GM12878 (cell line): ENCODE data around the gene PIWIL4.

Source experiments
- CREM ChIP-seq: IDR thresholded peaks from 2 replicates; pipeline ENCODE4 v1.6.1; 2014; ENCODE audit warnings: antibody characterized with exemption, low read depth
- CTCF ChIP-seq, 3 experiments: IDR thresholded peaks in 2 of 3; conservative IDR thresholded peaks in 1 of 3; 2 replicates each; pipeline ENCODE4 v1.5.1; 2011; ENCODE audit warnings: low read depth in 3 of 3, low read length in 3 of 3, mild to moderate bottlenecking in 3 of 3, control low read depth in 2 of 3, moderate library complexity in 2 of 3, inconsistent platforms in 1 of 3, mixed read lengths in 1 of 3; ENCODE audit not compliant: control insufficient read depth in 2 of 3, insufficient read depth in 1 of 3; ENCODE audit errors: extremely low read depth in 1 of 3
- EGR1 ChIP-seq, 2 experiments: IDR thresholded peaks; 1 replicate in 1 of 2; 2 replicates in 1 of 2; pipeline ENCODE4 v1.6.1; 2011 to 2012; ENCODE audit warnings: low read depth in 2 of 2, low read length in 2 of 2, borderline replicate concordance in 1 of 2, mild to moderate bottlenecking in 1 of 2, moderate library complexity in 1 of 2
- EZH2 ChIP-seq: IDR thresholded peaks from 2 replicates; pipeline ENCODE4 v1.6.1; 2012; ENCODE audit warnings: low read depth, mild to moderate bottlenecking, control low read depth, inconsistent platforms, low read length, borderline replicate concordance; ENCODE audit not compliant: control insufficient read depth
- MAX ChIP-seq: IDR thresholded peaks from 2 replicates; pipeline ENCODE4 v1.6.1; 2012; ENCODE audit warnings: low read depth, low read length, improper control_type of control experiment
- POLR2A ChIP-seq: IDR thresholded peaks from 2 replicates; pipeline ENCODE4 v1.6.1; 2011; ENCODE audit warnings: low read depth, mild to moderate bottlenecking, low read length
- POLR2AphosphoS5 ChIP-seq: IDR thresholded peaks from 2 replicates; pipeline ENCODE4 v1.6.1; 2011; ENCODE audit warnings: mild to moderate bottlenecking, low read length, inconsistent platforms
- STAT1 ChIP-seq: fragments of 450-650 bp; conservative IDR thresholded peaks from 2 replicates; pipeline ENCODE4 v1.6.1; 2014; ENCODE audit warnings: antibody characterized with exemption, mild to moderate bottlenecking
- ZNF24 ChIP-seq: fragments of 450-650 bp; IDR thresholded peaks from 2 replicates; pipeline ENCODE4 v1.6.1; 2017; ENCODE audit warnings: antibody characterized with exemption, mild to moderate bottlenecking
- ZNF592 ChIP-seq: fragments of 450-650 bp; IDR thresholded peaks from 2 replicates; pipeline ENCODE4 v1.6.1; 2017; ENCODE audit warnings: mild to moderate bottlenecking, moderate library complexity

- TF ChIP-seq ZNF24: no peak
- no peak for TF ChIP-seq EGR1 (IDR thresholded peaks at IDR 0.05; ENCODE audit: borderline replicate concordance in 1 of 2, low read depth in 2 of 2, low read length in 2 of 2)
- no peak for TF ChIP-seq CTCF (IDR thresholded peaks at IDR 0.05 in 2 of 3, conservative IDR thresholded peaks at IDR 0.05 in 1 of 3; ENCODE audit: control insufficient read depth in 2 of 3, extremely low read depth in 1 of 3, insufficient read depth in 1 of 3, low read depth in 3 of 3, low read length in 3 of 3)
- no peak for TF ChIP-seq EZH2
- no peak for TF ChIP-seq MAX
- TF ChIP-seq CREM: no peak
- no peak for TF ChIP-seq POLR2A
- no peak for TF ChIP-seq STAT1
- TF ChIP-seq ZNF592: no peak
- no peak for TF ChIP-seq POLR2AphosphoS5
Observed at GRCh38 chr11:94657629-94658028, 90.5 kb downstream of the PIWIL4 start.
